Uterus (tissue), 4 donors: ENCODE results near the gene CR1. TPM values are rescaled to one million over a fixed set of nuclear protein-coding genes. Genes with fewer than 3 reads are reported as not detected.

Source experiments
- DNase-seq, 2 donors: peaks; one replicate each; pipeline ENCODE4 v3.0.0-alpha.2; 2019 to 2020
- H3K27ac ChIP-seq, 2 donors: fragments of 200-600 bp; sonication (generic); 1 replicate in 1 of 2; 2 replicates in 1 of 2; pipeline ENCODE4 v1.5.1; 2016 to 2018
- H3K27me3 ChIP-seq, 2 donors: fragments of 200-600 bp; sonication (generic); one replicate each; pipeline ENCODE4 v1.5.1; 2018 to 2019; ENCODE audit warnings: control low read depth in 1 of 2
- H3K36me3 ChIP-seq, 2 donors: fragments of 200-600 bp; sonication (generic); one replicate each; pipeline ENCODE4 v1.5.1; 2019; ENCODE audit warnings: control low read depth in 1 of 2
- H3K4me1 ChIP-seq, 2 donors: fragments of 200-600 bp; sonication (generic); one replicate each; pipeline ENCODE4 v1.5.1; 2018 to 2019; ENCODE audit warnings: control low read depth in 1 of 2
- H3K4me3 ChIP-seq, 2 donors: fragments of 200-600 bp; sonication (generic); 1 replicate in 1 of 2; 2 replicates in 1 of 2; pipeline ENCODE4 v1.5.1; 2018 to 2019; ENCODE audit warnings: mild to moderate bottlenecking in 1 of 2
- H3K9me3 ChIP-seq, 2 donors: fragments of 200-600 bp; sonication (generic); one replicate each; pipeline ENCODE4 v1.5.1; 2019; ENCODE audit warnings: control low read depth in 1 of 2
- CTCF ChIP-seq, 4 experiments: fragments of 200-600 bp in 2 of 4; fragments of 450-650 bp in 2 of 4; sonication (generic) in 2 of 4; IDR thresholded peaks; one replicate each; pipeline ENCODE4 v1.5.1; 2016 to 2019; ENCODE audit warnings: antibody characterized with exemption in 4 of 4, mild to moderate bottlenecking in 2 of 4, moderate library complexity in 1 of 4
- POLR2A ChIP-seq, 2 donors: fragments of 450-650 bp; IDR thresholded peaks; one replicate each; pipeline ENCODE4 v1.6.1; 2016; ENCODE audit warnings: antibody characterized with exemption in 2 of 2, mild to moderate bottlenecking in 1 of 2, moderate library complexity in 1 of 2
- intact Hi-C: fragments of 100-400 bp; cut with DNase I; formaldehyde crosslinking; loops from one replicate; pipeline ENCODE4 v1.15.1; 2023; ENCODE audit warnings: low total_unique reads
- total RNA-seq, 4 donors: library from RNA; depleted of rRNA in 3 of 4; stranded (reverse); fragments of >200 nt in 3 of 4; gene quantifications; one replicate each; pipeline versions ENCODE4 v1.1.0 to v1.2.4, GENCODE V29; 2014 to 2023
- donor health status: DM: yes; HTN: yes; CAD: no.

CR1 gene
- total RNA-seq, 4 donors from 2014 or later, result 1.8 to 3.7 (median 2.5) TPM

GRCh38 chr1:207459008-207459407 lies 36.9 kb upstream of the CR1 start:
- no peak for DNase-seq
- H3K4me3 ChIP-seq, result no peak overlapping the region
- H3K36me3 ChIP-seq, result no peaks in the 10 kb centered on the region
- H3K9me3 ChIP-seq, result no peaks in the 10 kb centered on the region
- TF ChIP-seq CTCF (IDR thresholded peaks at IDR 0.05), result no peak
- TF ChIP-seq POLR2A (IDR thresholded peaks at IDR 0.05), result no peak
- intact Hi-C loops, result no loop called here
- H3K27me3 ChIP-seq, result peaks cover 0 to 5% of the 10 kb centered on the region in 2 donors
- H3K27ac ChIP-seq, result no peak overlapping the region
- peaks cover 0 to 6% of the 10 kb centered on the region in 2 donors for H3K4me1 ChIP-seq

GRCh38 chr1:207461649-207462048 lies 34.3 kb upstream of the CR1 start:
- H3K9me3 ChIP-seq, result no peaks in the 10 kb centered on the region
- peaks cover 0 to 5% of the 10 kb centered on the region in 2 donors for H3K27me3 ChIP-seq
- no peak overlapping the region for H3K27ac ChIP-seq
- H3K4me1 ChIP-seq, result no peaks in the 10 kb centered on the region
- no peaks in the 10 kb centered on the region for H3K36me3 ChIP-seq
- DNase-seq, result no peak
- H3K4me3 ChIP-seq, result no peak overlapping the region
- no peak for TF ChIP-seq POLR2A (IDR thresholded peaks at IDR 0.05)
- TF ChIP-seq CTCF (IDR thresholded peaks at IDR 0.05), result no peak
- intact Hi-C loops, result no loop called here

- no peaks in the 10 kb centered on the region for H3K4me1 ChIP-seq
- no peaks in the 10 kb centered on the region for H3K9me3 ChIP-seq
- H3K27ac ChIP-seq, result no peak overlapping the region
- H3K36me3 ChIP-seq, result no peaks in the 10 kb centered on the region
- no peak for TF ChIP-seq POLR2A (IDR thresholded peaks at IDR 0.05)
- TF ChIP-seq CTCF (IDR thresholded peaks at IDR 0.05), result no peak
- intact Hi-C loops, result no loop called here
- H3K27me3 ChIP-seq, result no peaks in the 10 kb centered on the region
- H3K4me3 ChIP-seq, result no peak overlapping the region
- no peak for DNase-seq
Observed at GRCh38 chr1:207462535-207462934, 33.4 kb upstream of the CR1 start.

GRCh38 chr1:207463021-207463420 lies 32.9 kb upstream of the CR1 start:
- Histone ChIP-seq H3K27ac (no peak overlapping the region), H3K9me3 (no peaks in the 10 kb centered on the region), H3K4me3 (no peak overlapping the region), H3K4me1 (no peaks in the 10 kb centered on the region), H3K36me3 (no peaks in the 10 kb centered on the region), H3K27me3 (no peaks in the 10 kb centered on the region)
- no peak for TF ChIP-seq CTCF (IDR thresholded peaks at IDR 0.05)
- TF ChIP-seq POLR2A (IDR thresholded peaks at IDR 0.05), result no peak
- no peak for DNase-seq
- intact Hi-C loops, result no loop called here

- no peak overlapping the region for H3K4me3 ChIP-seq
- no peak for TF ChIP-seq POLR2A (IDR thresholded peaks at IDR 0.05)
- no peak for TF ChIP-seq CTCF (IDR thresholded peaks at IDR 0.05)
- no peaks in the 10 kb centered on the region for H3K4me1 ChIP-seq
- H3K36me3 ChIP-seq, result no peaks in the 10 kb centered on the region
- intact Hi-C loops, result no loop called here
- no peak for DNase-seq
- H3K27me3 ChIP-seq, result no peaks in the 10 kb centered on the region
- no peaks in the 10 kb centered on the region for H3K9me3 ChIP-seq
- no peak overlapping the region for H3K27ac ChIP-seq
Observed at GRCh38 chr1:207463571-207463970, 32.4 kb upstream of the CR1 start.
